NCI-H2107 (cell line): ENCODE measurements around the gene GARIN5B.
"Not testable (repeated sequence)": the region's sequence is repeated elsewhere in the genome, so short reads cannot be mapped to it uniquely, and the experiment has no call there.

ENCODE experiments used
- DNase-seq: peaks from one replicate; lab custom pipeline; 2025; lab: John Stamatoyannopoulos, UW

Gene GARIN5B

GRCh38 chr19:55348317-55349034 lies 14.6 kb downstream of the GARIN5B start:
- no peak for DNase-seq

- no peak for DNase-seq
These were observed 15.5 kb downstream of the GARIN5B start for GRCh38 chr19:55347442-55348009.

- no peak for DNase-seq
These were observed 16.2 kb downstream of the GARIN5B start for GRCh38 chr19:55346725-55347441.

GRCh38 chr19:55345818-55346724 lies 17.0 kb downstream of the GARIN5B start:
- DNase-seq = no peak

- DNase-seq = no peak
These were observed 17.8 kb downstream of the GARIN5B start for GRCh38 chr19:55345101-55345817.

- no peak for DNase-seq
These were observed 18.6 kb downstream of the GARIN5B start for GRCh38 chr19:55344444-55344843.

- DNase-seq = no peak
These were observed 21.2 kb downstream of the GARIN5B start for GRCh38 chr19:55341595-55342531.

GRCh38 chr19:55341171-55341588 lies 21.9 kb downstream of the GARIN5B start:
- peak; percentile 51 for DNase-seq

GRCh38 chr19:55340784-55341147 lies 22.3 kb downstream of the GARIN5B start:
- DNase-seq = no peak

GRCh38 chr19:55339889-55340783 lies 22.9 kb downstream of the GARIN5B start:
- no peak for DNase-seq

GRCh38 chr19:55339105-55339888 lies 23.8 kb downstream of the GARIN5B start, which contains the start of gene KMT5C:
TSS of gene KMT5C (plus strand) at chr19:55339876. CDS start at chr19:55341937, 2,061 bp downstream.
- peak; percentile 98 for DNase-seq

- no peak for DNase-seq
These were observed 27.0 kb downstream of the GARIN5B start for GRCh38 chr19:55336101-55336500.

- no peak for DNase-seq
These were observed 29.2 kb downstream of the GARIN5B start for GRCh38 chr19:55333870-55334269.

GRCh38 chr19:55329791-55330190 lies 33.3 kb downstream of the GARIN5B start:
- DNase-seq = not testable (repeated sequence)

- not testable (repeated sequence) for DNase-seq
These were observed 34.2 kb downstream of the GARIN5B start for GRCh38 chr19:55328774-55329318.

GRCh38 chr19:55325172-55325571 lies 37.9 kb downstream of the GARIN5B start, which contains the start of gene TMEM150B:
TSS of gene TMEM150B (minus strand) at chr19:55325341. CDS start at chr19:55321036, 4,305 bp downstream.
- no peak for DNase-seq

GRCh38 chr19:55324662-55325061 lies 38.4 kb downstream of the GARIN5B start:
- no peak for DNase-seq
